Adipocyte (in vitro differentiated cells): ENCODE results near the gene RNASE2.
"Not testable (repeated sequence)": the region's sequence is repeated elsewhere in the genome, so short reads cannot be mapped to it uniquely, and the experiment has no call there.

Experiments
- DNase-seq: peaks from one replicate; pipeline ENCODE4 v3.0.0-alpha.2; 2015; ENCODE audit warnings: low read depth
- H3K27me3 ChIP-seq: replicated peaks from 2 replicates; pipeline ENCODE4 v1.7.0; 2013; ENCODE audit warnings: mild to moderate bottlenecking, low read length, moderate library complexity; ENCODE audit not compliant: control insufficient read depth, insufficient read depth
- H3K36me3 ChIP-seq: 2 replicates; pipeline ENCODE4 v1.7.0; 2013; ENCODE audit warnings: low read length, mild to moderate bottlenecking, moderate library complexity; ENCODE audit not compliant: control insufficient read depth, insufficient read depth, severe bottlenecking
- H3K4me1 ChIP-seq: 2 replicates; pipeline ENCODE4 v1.7.0; 2013; ENCODE audit warnings: mild to moderate bottlenecking, low read length, moderate library complexity; ENCODE audit not compliant: control insufficient read depth, insufficient read depth
- H3K4me3 ChIP-seq: 2 replicates; pipeline ENCODE4 v1.7.0; 2013; ENCODE audit warnings: mild to moderate bottlenecking, low read length, moderate library complexity
- H3K9ac ChIP-seq: 2 replicates; pipeline ENCODE4 v1.7.0; 2013; ENCODE audit warnings: mild to moderate bottlenecking, low read length, moderate library complexity
- H3K9me3 ChIP-seq: 2 replicates; pipeline ENCODE4 v1.7.0; 2013; ENCODE audit warnings: mild to moderate bottlenecking, low read length, moderate library complexity; ENCODE audit not compliant: control insufficient read depth

RNASE2 gene

DNA sequence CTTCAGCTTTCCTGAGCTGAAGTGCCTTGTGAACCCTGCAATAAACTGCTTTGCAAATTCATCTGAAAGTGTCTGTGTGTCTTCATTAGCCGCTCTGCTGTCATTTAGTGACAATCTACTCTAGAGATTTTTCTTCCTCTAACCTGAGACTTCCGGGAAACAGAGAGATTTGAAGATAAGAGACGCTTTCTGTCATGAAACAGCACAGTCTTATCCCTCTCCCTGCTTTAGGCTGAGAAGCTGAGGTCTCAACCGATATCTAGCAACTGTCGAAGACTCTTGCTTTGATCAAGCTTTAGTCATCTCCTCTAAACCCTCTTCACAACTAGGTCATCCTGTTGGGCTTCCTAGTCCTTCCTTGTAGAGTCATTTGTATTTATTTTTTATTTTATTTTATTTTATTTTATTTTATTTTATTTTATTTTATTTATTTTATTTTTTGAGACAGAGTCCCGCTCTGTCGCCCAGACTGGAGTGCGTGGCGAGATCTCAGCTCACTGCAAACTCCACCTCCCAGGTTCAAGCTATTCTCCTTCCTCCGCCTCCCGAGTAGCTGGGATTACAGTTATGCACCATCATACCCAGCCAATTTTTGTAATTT is 1.2 kb downstream of the RNASE2 start:
- DNase-seq: no peak
- peaks cover 2% of the 10 kb centered on the region for H3K9me3 ChIP-seq
- no peaks in the 10 kb centered on the region for H3K36me3 ChIP-seq
- H3K9ac ChIP-seq: no peak overlapping the region
- H3K4me1 ChIP-seq: peaks cover 3% of the 10 kb centered on the region
- H3K27me3 ChIP-seq: peaks cover 11% of the 10 kb centered on the region
- H3K4me3 ChIP-seq: no peak overlapping the region

GRCh38 chr14:20958946-20959345 is 3.7 kb downstream of the RNASE2 start:
- H3K4me3 ChIP-seq, H3K9ac ChIP-seq, H3K4me1 ChIP-seq, H3K27me3 ChIP-seq, DNase-seq, H3K36me3 ChIP-seq, H3K9me3 ChIP-seq: not testable (repeated sequence)

DNA sequence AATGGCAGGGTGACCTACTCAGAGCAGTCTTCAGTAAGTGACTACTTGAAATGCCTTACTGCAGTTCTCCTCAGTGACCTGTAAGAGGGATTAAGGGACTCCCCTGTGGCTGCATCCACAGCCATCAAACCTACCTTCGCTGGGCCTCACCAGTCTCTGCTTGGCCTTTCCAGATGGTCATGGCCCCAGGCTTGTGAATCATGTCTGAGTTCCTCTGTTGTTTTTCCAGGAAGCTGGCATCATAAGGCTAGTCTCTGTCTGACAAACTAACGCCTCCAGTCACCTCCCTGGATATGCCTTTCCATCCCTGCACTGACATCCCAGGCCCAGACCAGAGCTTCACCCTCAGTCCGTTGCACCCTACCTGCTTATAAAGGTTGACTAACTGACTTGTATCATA is 14.0 kb downstream of the RNASE2 start:
- Histone ChIP-seq H3K27me3 (peaks cover 31% of the 10 kb centered on the region), H3K9ac (no peak overlapping the region), H3K9me3 (no peaks in the 10 kb centered on the region), H3K4me1 (peaks cover 8% of the 10 kb centered on the region), H3K4me3 (no peak overlapping the region), H3K36me3 (no peaks in the 10 kb centered on the region)
- DNase-seq: no peak

- peak overlapping the region; percentile 87 for H3K4me3 ChIP-seq
- H3K4me1 ChIP-seq: peaks cover 17% of the 10 kb centered on the region
- no peak for DNase-seq
- H3K9me3 ChIP-seq: no peaks in the 10 kb centered on the region
- peaks cover 26% of the 10 kb centered on the region for H3K27me3 ChIP-seq
- peak overlapping the region; percentile 87 for H3K9ac ChIP-seq
- H3K36me3 ChIP-seq: no peaks in the 10 kb centered on the region
Measured at GRCh38 chr14:20970647-20970982, 15.3 kb downstream of the RNASE2 start.

- Histone ChIP-seq H3K36me3 (no peaks in the 10 kb centered on the region), H3K9me3 (no peaks in the 10 kb centered on the region), H3K4me1 (peaks cover 17% of the 10 kb centered on the region), H3K27me3 (peaks cover 23% of the 10 kb centered on the region), H3K4me3 (peak overlapping the region; percentile 87), H3K9ac (peak overlapping the region; percentile 87)
- DNase-seq: peak; percentile 94
Measured at GRCh38 chr14:20970983-20971704, 15.9 kb downstream of the RNASE2 start.

DNA sequence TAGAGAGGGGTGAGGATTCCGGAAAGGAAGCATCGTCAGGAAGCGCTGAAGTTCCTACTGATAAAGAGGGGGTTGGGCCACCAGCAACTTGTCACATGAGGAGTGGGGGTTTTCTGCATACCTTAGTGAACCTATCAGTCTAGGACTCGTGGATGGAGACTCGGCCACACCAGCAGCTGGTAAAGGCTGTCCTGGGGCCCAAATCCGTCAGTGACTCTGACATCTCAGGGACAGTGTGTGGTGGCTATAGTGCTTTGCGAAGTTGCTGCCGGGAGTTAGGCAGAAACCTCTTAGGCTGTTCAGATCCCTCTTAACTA is 16.4 kb downstream of the RNASE2 start:
- Histone ChIP-seq H3K9ac (peak overlapping the region; percentile 87), H3K27me3 (peaks cover 18% of the 10 kb centered on the region), H3K4me3 (peak overlapping the region; percentile 87), H3K9me3 (no peaks in the 10 kb centered on the region), H3K36me3 (no peaks in the 10 kb centered on the region), H3K4me1 (peaks cover 17% of the 10 kb centered on the region)
- no peak for DNase-seq

DNA sequence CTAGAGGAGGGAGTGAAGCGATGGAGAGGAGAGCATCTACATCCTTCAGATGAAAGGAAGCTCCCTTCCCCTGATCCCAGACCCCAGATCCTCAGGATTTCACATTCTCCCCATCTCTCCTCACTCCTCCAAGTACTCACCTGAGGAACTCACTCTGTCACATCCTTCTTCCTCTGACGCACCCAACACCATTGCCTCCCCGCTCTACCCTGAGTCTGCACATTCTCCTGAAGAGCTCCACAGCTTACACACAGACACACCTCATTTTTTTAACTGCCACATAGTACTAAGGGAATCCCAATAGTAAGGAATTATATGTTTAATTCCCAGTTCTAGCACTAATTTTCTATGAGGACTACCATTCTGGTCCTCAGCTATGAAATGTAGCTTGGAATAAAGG is 18.2 kb downstream of the RNASE2 start:
- no peak overlapping the region for H3K4me3 ChIP-seq
- no peak for DNase-seq

DNA sequence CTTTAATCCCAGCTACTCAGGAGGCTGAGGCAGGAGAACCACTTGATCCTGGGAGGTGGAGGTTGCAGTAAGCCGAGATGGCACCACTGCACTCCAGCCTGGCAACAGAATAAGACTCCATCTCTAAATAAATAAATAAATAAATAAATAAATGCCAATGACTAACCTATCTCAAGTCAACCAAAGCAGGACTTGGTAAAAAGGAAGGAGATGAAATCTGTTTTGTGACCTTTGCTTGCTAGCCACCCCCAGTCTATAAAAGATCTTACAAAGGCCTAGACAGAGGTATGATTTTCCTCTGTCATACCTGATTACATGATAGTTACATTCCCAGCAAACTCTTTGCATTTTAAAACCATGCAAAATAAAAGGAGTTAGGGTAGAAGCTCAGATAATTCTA is 21.0 kb downstream of the RNASE2 start:
- Histone ChIP-seq H3K4me1 (peaks cover 17% of the 10 kb centered on the region), H3K4me3 (no peak overlapping the region), H3K9ac (no peak overlapping the region), H3K27me3 (no peaks in the 10 kb centered on the region), H3K36me3 (no peaks in the 10 kb centered on the region), H3K9me3 (no peaks in the 10 kb centered on the region)
- no peak for DNase-seq

More for the DNA sequence above, 18.2 kb downstream of the RNASE2 start:
- no peak overlapping the region for H3K9ac ChIP-seq
- H3K9me3 ChIP-seq: no peaks in the 10 kb centered on the region
- H3K27me3 ChIP-seq: peaks cover 3% of the 10 kb centered on the region
- peaks cover 21% of the 10 kb centered on the region for H3K4me1 ChIP-seq
- H3K36me3 ChIP-seq: no peaks in the 10 kb centered on the region

GRCh38 chr14:20978687-20979086 is 23.4 kb downstream of the RNASE2 start:
- Histone ChIP-seq H3K9me3 (no peaks in the 10 kb centered on the region), H3K4me1 (peaks cover 14% of the 10 kb centered on the region), H3K4me3 (no peak overlapping the region), H3K9ac (no peak overlapping the region), H3K27me3 (no peaks in the 10 kb centered on the region), H3K36me3 (no peaks in the 10 kb centered on the region)
- no peak for DNase-seq

DNA sequence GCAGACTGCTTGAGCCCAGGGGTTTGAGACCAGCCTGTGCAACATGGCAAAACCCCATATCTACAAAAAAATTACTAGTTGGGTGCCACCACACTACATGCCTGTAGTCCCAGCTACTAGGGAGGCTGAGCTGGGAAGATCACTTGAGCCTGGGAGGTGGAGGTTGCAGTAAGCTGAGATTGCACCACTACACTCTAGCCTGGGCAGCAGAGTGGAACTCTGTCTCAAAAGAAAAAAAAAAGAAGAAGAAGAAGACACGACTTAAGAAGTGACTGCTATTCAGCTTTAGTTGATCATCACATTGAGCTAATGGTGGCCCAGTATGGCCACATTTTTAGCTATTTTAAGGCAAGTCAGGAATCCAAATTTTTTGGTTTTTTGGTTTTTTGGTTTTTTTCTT is 25.6 kb downstream of the RNASE2 start:
- Histone ChIP-seq H3K4me3 (no peak overlapping the region), H3K27me3 (no peaks in the 10 kb centered on the region), H3K4me1 (peaks cover 15% of the 10 kb centered on the region), H3K9ac (no peak overlapping the region), H3K36me3 (no peaks in the 10 kb centered on the region), H3K9me3 (no peaks in the 10 kb centered on the region)
- DNase-seq: no peak

- Histone ChIP-seq H3K4me3 (no peak overlapping the region), H3K9me3 (no peaks in the 10 kb centered on the region), H3K9ac (no peak overlapping the region), H3K4me1 (peaks cover 28% of the 10 kb centered on the region), H3K36me3 (no peaks in the 10 kb centered on the region), H3K27me3 (no peaks in the 10 kb centered on the region)
- no peak for DNase-seq
Measured at GRCh38 chr14:20982646-20983369, 27.5 kb downstream of the RNASE2 start.
